H9 (cell line): ENCODE results near the gene BCORL1. TPM values are rescaled to one million over a fixed set of nuclear protein-coding genes. Genes with fewer than 3 reads are reported as not detected.

Experiments used
- DNase-seq: peaks from one replicate; pipeline ENCODE4 v3.0.0-alpha.2; 2017
- H2AFZ ChIP-seq: one replicate; pipeline ENCODE4 v1.6.1; 2013; ENCODE audit warnings: mild to moderate bottlenecking, low read length, control low read depth, moderate library complexity
- H2AK5ac ChIP-seq: 2 replicates; pipeline ENCODE4 v1.6.1; 2013; ENCODE audit warnings: low read length, control low read depth, mixed read lengths; ENCODE audit not compliant: insufficient read length
- H2BK120ac ChIP-seq: one replicate; pipeline ENCODE4 v1.6.1; 2013; ENCODE audit warnings: low read depth, mild to moderate bottlenecking, low read length, control low read depth, inconsistent platforms; ENCODE audit not compliant: poor library complexity, severe bottlenecking
- H2BK12ac ChIP-seq: 2 replicates; pipeline ENCODE4 v1.6.1; 2013; ENCODE audit warnings: low read length, control low read depth, mixed read lengths, low read depth; ENCODE audit not compliant: insufficient read length
- H2BK15ac ChIP-seq: 2 replicates; pipeline ENCODE4 v1.6.1; 2013; ENCODE audit warnings: low read depth, low read length, control low read depth
- H2BK20ac ChIP-seq: one replicate; pipeline ENCODE4 v1.6.1; 2013; ENCODE audit warnings: low read depth, mild to moderate bottlenecking, low read length, control low read depth, inconsistent platforms; ENCODE audit not compliant: poor library complexity, severe bottlenecking
- H2BK5ac ChIP-seq: 2 replicates; pipeline ENCODE4 v1.6.1; 2013; ENCODE audit warnings: low read length, control low read depth, mixed read lengths; ENCODE audit not compliant: insufficient read length
- H3K14ac ChIP-seq: 2 replicates; pipeline ENCODE4 v1.6.1; 2013; ENCODE audit warnings: low read length, control low read depth; ENCODE audit not compliant: insufficient read depth
- H3K18ac ChIP-seq: 2 replicates; pipeline ENCODE4 v1.6.1; 2013; ENCODE audit warnings: low read depth, mild to moderate bottlenecking, mixed read lengths, low read length, control low read depth; ENCODE audit not compliant: insufficient read length
- H3K23ac ChIP-seq: 2 replicates; pipeline ENCODE4 v1.6.1; 2013; ENCODE audit warnings: low read length, control low read depth, mixed read lengths, low read depth; ENCODE audit not compliant: insufficient read length
- H3K23me2 ChIP-seq: 2 replicates; pipeline ENCODE4 v1.6.1; 2013; ENCODE audit warnings: low read depth, mild to moderate bottlenecking, mixed read lengths, low read length, control low read depth; ENCODE audit not compliant: insufficient read length, poor library complexity, severe bottlenecking
- H3K27ac ChIP-seq: 2 replicates; pipeline ENCODE4 v1.5.1; 2013; ENCODE audit warnings: low read length, control low read depth, mixed read lengths, low read depth; ENCODE audit not compliant: insufficient read length
- H3K27me3 ChIP-seq: 2 replicates; pipeline ENCODE4 v1.6.1; 2013; ENCODE audit warnings: low read length, control low read depth, inconsistent platforms; ENCODE audit not compliant: insufficient read depth
- H3K4ac ChIP-seq: 2 replicates; pipeline ENCODE4 v1.6.1; 2013; ENCODE audit warnings: low read depth, mild to moderate bottlenecking, control low read depth, inconsistent platforms, low read length, moderate library complexity
- H3K4me1 ChIP-seq: 2 replicates; pipeline ENCODE4 v1.6.1; 2013; ENCODE audit warnings: low read length, control low read depth, inconsistent platforms; ENCODE audit not compliant: insufficient read depth
- H3K4me2 ChIP-seq: 2 replicates; pipeline ENCODE4 v1.6.1; 2013; ENCODE audit warnings: low read length, control low read depth, mixed read lengths; ENCODE audit not compliant: insufficient read length, insufficient read depth
- H3K56ac ChIP-seq: 2 replicates; pipeline ENCODE4 v1.6.1; 2013; ENCODE audit warnings: low read depth, mild to moderate bottlenecking, mixed read lengths, low read length, control low read depth; ENCODE audit not compliant: insufficient read length
- H3K79me1 ChIP-seq: 2 replicates; pipeline ENCODE4 v1.6.1; 2013; ENCODE audit warnings: low read depth, mild to moderate bottlenecking, moderate library complexity, low read length, control low read depth, inconsistent platforms; ENCODE audit not compliant: insufficient read depth, poor library complexity, severe bottlenecking
- H3K79me2 ChIP-seq: 2 replicates; pipeline ENCODE4 v1.6.1; 2013; ENCODE audit warnings: low read length, control low read depth, inconsistent platforms; ENCODE audit not compliant: insufficient read depth
- H3K9ac ChIP-seq: 2 replicates; pipeline ENCODE4 v1.6.1; 2013; ENCODE audit warnings: low read length, control low read depth, mixed read lengths; ENCODE audit not compliant: insufficient read length; ENCODE audit errors: extremely low read depth
- H3K9me3 ChIP-seq: one replicate; pipeline ENCODE4 v1.6.1; 2013; ENCODE audit warnings: low read depth, low read length, inconsistent platforms; ENCODE audit not compliant: control insufficient read depth
- H3T11ph ChIP-seq: one replicate; pipeline ENCODE4 v1.6.1; 2013; ENCODE audit warnings: mild to moderate bottlenecking, low read length, control low read depth, inconsistent platforms
- H4K20me1 ChIP-seq: one replicate; pipeline ENCODE4 v1.6.1; 2013; ENCODE audit not compliant: control insufficient read depth, insufficient read length, insufficient read depth
- H4K5ac ChIP-seq: 2 replicates; pipeline ENCODE4 v1.6.1; 2013; ENCODE audit warnings: low read depth, mild to moderate bottlenecking, mixed read lengths, low read length, control low read depth; ENCODE audit not compliant: insufficient read length
- H4K8ac ChIP-seq: replicated peaks from 2 replicates; pipeline ENCODE4 v1.6.1; 2013; ENCODE audit warnings: low read length, control low read depth, mixed read lengths, low read depth; ENCODE audit not compliant: insufficient read length
- H4K91ac ChIP-seq: 2 replicates; pipeline ENCODE4 v1.6.1; 2013; ENCODE audit warnings: low read depth, mild to moderate bottlenecking, moderate library complexity, mixed read lengths, low read length, control low read depth; ENCODE audit not compliant: insufficient read length
- H3K27ac Mint-ChIP-seq, 3 experiments: 2 replicates in 2 of 3; 3 replicates in 1 of 3; pipeline ENCODE4 v1.8.0; 2020 to 2021; ENCODE audit warnings: mixed read lengths in 3 of 3, mild to moderate bottlenecking in 1 of 3, moderate library complexity in 1 of 3
- H3K27me3 Mint-ChIP-seq: 2 replicates; pipeline ENCODE4 v1.8.0; 2021; ENCODE audit warnings: low read depth, mild to moderate bottlenecking, moderate library complexity, mixed read lengths
- H3K36me3 Mint-ChIP-seq, 3 experiments: 2 replicates in 2 of 3; 3 replicates in 1 of 3; pipeline ENCODE4 v1.8.0; 2020 to 2021; ENCODE audit warnings: low read depth in 3 of 3, mixed read lengths in 3 of 3; ENCODE audit not compliant: insufficient read depth in 1 of 3
- H3K4me1 Mint-ChIP-seq, 2 experiments: 2 replicates each; pipeline ENCODE4 v1.8.0; 2020; ENCODE audit warnings: mixed read lengths in 2 of 2
- H3K4me3 Mint-ChIP-seq, 2 experiments: 2 replicates in 1 of 2; 3 replicates in 1 of 2; pipeline ENCODE4 v1.8.0; 2020 to 2021; ENCODE audit warnings: mild to moderate bottlenecking in 2 of 2, mixed read lengths in 2 of 2, moderate library complexity in 1 of 2
- H3K9me3 Mint-ChIP-seq, 2 experiments: 2 replicates in 1 of 2; 3 replicates in 1 of 2; pipeline ENCODE4 v1.8.0; 2020; ENCODE audit warnings: mild to moderate bottlenecking in 2 of 2, mixed read lengths in 2 of 2, moderate library complexity in 1 of 2
- WGBS: extraction: QIAGEN DNeasy Blood & Tissue Kit; methylation state at CpG from one replicate; pipeline ENCODE4 v1.1.7; 2013; ENCODE audit warnings: missing lambda C conversion rate, low lambda C conversion rate, mixed read lengths; ENCODE audit not compliant: insufficient read length; ENCODE audit errors: extremely low coverage; 5-methylcytosine and 5-hydroxymethylcytosine counted together
- total RNA-seq: library from RNA; stranded (reverse); gene quantifications from 2 replicates; pipeline ENCODE4 v1.2.1, GENCODE V29; 2021
- TF ChIP-seq, protein P1 (sequence below): fragments of 200-600 bp; sonication (generic); conservative IDR thresholded peaks from 3 replicates; pipeline ENCODE4 v1.8.0; 2021; ENCODE audit warnings: antibody characterized with exemption, mild to moderate bottlenecking

The BCORL1 gene
- total RNA-seq, 1 experiment from 2014 or later, result 6.1 TPM

DNA sequence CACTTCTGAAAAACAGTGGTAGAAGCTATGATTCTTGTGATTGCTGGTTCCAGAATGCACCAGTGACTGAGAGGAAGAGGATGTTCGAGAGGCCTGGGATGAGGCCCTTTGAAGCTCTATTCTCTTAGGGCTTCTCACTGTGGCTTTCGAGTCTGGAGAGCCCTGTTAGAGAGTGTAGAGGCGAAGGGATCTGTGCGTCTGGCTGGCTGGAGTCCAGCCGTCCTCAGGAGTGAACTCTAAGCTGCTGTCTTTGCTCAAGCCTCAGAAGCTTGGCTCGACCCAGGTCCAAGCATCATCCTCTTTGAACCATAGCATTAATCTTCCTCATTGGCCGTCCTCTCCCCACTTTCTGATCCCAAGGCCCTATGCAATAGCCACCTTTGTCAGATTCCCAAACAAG lies 76.2 kb downstream of the BCORL1 start:
- Histone ChIP-seq H3K23me2 (no peaks in the 10 kb centered on the region), H3T11ph (no peak overlapping the region), H3K14ac (no peak overlapping the region), H3K27ac (no peak overlapping the region), H3K23ac (no peak overlapping the region), H2BK120ac (no peak overlapping the region), H3K4ac (no peak overlapping the region), H2AFZ (no peak overlapping the region), H4K8ac (no peak overlapping the region), H3K4me1 (no peaks in the 10 kb centered on the region; the same call in 1 of the 2 replicates), H3K9me3 (no peaks in the 10 kb centered on the region), H2BK5ac (no peak overlapping the region), H3K9ac (no peak overlapping the region), H3K79me2 (no peaks in the 10 kb centered on the region), H3K18ac (no peak overlapping the region), H3K79me1 (no peaks in the 10 kb centered on the region), H4K5ac (no peak overlapping the region), H4K20me1 (no peaks in the 10 kb centered on the region), H3K56ac (no peak overlapping the region), H4K91ac (no peak overlapping the region), H2BK15ac (no peak overlapping the region), H2AK5ac (no peak overlapping the region), H2BK20ac (no peak overlapping the region), H2BK12ac (no peak overlapping the region), H3K4me2 (no peak overlapping the region), H3K27me3 (peaks cover 16% of the 10 kb centered on the region; the same call in 1 of the 2 replicates)
- Mint-ChIP-seq H3K27ac (no peak overlapping the region), H3K27me3 (peaks cover 46% of the 10 kb centered on the region), H3K36me3 (peaks cover 2 to 24% (median 6%) of the 10 kb centered on the region in 3 experiments; a peak in 5 of 7 replicates), H3K9me3 (peaks cover 0 to 68% of the 10 kb centered on the region in 2 experiments; a peak in 3 of 5 replicates), H3K4me3 (peak overlapping the region in 1 of 2 experiments; percentile 64; a peak in 2 of 5 replicates), H3K4me1 (peaks cover 2 to 25% of the 10 kb centered on the region in 2 experiments; a peak in 3 of 4 replicates)
- no CpG with 5 or more reads among the region's 7 CpGs for WGBS
- no peak for DNase-seq
- TF ChIP-seq, protein P1, sequence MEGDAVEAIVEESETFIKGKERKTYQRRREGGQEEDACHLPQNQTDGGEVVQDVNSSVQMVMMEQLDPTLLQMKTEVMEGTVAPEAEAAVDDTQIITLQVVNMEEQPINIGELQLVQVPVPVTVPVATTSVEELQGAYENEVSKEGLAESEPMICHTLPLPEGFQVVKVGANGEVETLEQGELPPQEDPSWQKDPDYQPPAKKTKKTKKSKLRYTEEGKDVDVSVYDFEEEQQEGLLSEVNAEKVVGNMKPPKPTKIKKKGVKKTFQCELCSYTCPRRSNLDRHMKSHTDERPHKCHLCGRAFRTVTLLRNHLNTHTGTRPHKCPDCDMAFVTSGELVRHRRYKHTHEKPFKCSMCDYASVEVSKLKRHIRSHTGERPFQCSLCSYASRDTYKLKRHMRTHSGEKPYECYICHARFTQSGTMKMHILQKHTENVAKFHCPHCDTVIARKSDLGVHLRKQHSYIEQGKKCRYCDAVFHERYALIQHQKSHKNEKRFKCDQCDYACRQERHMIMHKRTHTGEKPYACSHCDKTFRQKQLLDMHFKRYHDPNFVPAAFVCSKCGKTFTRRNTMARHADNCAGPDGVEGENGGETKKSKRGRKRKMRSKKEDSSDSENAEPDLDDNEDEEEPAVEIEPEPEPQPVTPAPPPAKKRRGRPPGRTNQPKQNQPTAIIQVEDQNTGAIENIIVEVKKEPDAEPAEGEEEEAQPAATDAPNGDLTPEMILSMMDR, result no peak
